ENCODE measurements around the gene TMEM139.
"Not testable (repeated sequence)": the region's sequence is repeated elsewhere in the genome, so short reads cannot be mapped to it uniquely, and the experiment has no call there.

The TMEM139 gene

DNA sequence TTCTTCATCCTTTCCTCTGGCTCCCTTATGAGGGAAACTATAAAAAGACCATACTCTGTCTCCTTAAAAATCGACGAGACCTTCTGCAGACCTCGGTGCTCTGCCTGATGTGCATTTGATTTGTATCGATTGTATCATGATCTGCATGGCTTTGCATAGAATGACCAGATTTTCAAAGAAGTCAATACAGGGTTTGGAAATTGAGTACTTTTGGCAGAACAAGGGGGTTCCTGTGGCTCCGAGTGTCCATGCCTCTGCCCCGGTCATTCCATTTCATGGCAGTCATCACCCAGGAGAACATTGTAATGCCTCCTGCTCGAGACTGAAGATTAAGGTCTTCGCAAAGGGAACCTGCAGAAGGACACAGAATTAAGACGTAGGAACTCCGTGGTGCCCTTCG, 4.1 kb downstream of the TMEM139 start:
- H3K9ac ChIP-seq (ENCODE audit: low read length in 2 of 2): peak overlapping the region; percentile 65 to 82
- peak overlapping the region; percentile 66 for H3K27ac ChIP-seq (ENCODE audit: low read length)
- H3K27me3 ChIP-seq (ENCODE audit: control insufficient read depth in 1 of 2, insufficient read depth in 2 of 2, low read length in 2 of 2): no peaks in the 10 kb centered on the region
- H3K36me3 ChIP-seq (ENCODE audit: control insufficient read depth in 2 of 2, insufficient read depth in 2 of 2, low read length in 2 of 2): peaks cover 11 to 16% of the 10 kb centered on the region in 2 donors
- H3K4me3 ChIP-seq (ENCODE audit: low read length in 2 of 2): peak overlapping the region; percentile 67 to 87
- H3K4me1 ChIP-seq (ENCODE audit: control insufficient read depth, insufficient read depth, low read length): peaks cover 24% of the 10 kb centered on the region
- no peaks in the 10 kb centered on the region for H3K9me3 ChIP-seq (ENCODE audit: control insufficient read depth in 2 of 2, low read length in 2 of 2)

DNA sequence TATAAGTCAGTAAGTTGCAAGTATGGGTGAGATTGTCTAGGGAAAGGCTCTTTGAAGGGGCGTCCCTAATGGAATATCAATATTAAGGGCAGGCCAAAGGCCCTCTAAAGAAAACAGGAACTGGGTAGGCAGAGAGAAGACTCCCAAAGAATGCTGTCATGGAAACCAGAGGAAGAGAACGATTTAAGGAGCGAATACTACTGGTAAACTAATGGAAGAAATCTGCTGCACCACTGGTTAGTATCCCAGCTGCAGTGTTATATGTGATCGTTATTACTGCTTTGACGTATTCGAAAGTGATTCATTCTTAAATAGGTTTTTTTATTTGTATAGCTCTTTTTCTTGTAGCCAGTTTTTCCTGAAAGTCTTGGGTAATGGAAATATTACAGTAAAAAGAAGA, 4.7 kb downstream of the TMEM139 start:
- peaks cover 22% of the 10 kb centered on the region for H3K4me1 ChIP-seq (ENCODE audit: control insufficient read depth, insufficient read depth, low read length)
- no peak overlapping the region for H3K9ac ChIP-seq (ENCODE audit: low read length in 2 of 2)
- no peaks in the 10 kb centered on the region for H3K9me3 ChIP-seq (ENCODE audit: control insufficient read depth in 2 of 2, low read length in 2 of 2)
- H3K27ac ChIP-seq (ENCODE audit: low read length): no peak overlapping the region
- H3K4me3 ChIP-seq (ENCODE audit: low read length in 2 of 2): peak overlapping the region; percentile 67 to 87
- H3K27me3 ChIP-seq (ENCODE audit: control insufficient read depth in 1 of 2, insufficient read depth in 2 of 2, low read length in 2 of 2): no peaks in the 10 kb centered on the region
- H3K36me3 ChIP-seq (ENCODE audit: control insufficient read depth in 2 of 2, insufficient read depth in 2 of 2, low read length in 2 of 2): peaks cover 17 to 22% of the 10 kb centered on the region in 2 donors

DNA sequence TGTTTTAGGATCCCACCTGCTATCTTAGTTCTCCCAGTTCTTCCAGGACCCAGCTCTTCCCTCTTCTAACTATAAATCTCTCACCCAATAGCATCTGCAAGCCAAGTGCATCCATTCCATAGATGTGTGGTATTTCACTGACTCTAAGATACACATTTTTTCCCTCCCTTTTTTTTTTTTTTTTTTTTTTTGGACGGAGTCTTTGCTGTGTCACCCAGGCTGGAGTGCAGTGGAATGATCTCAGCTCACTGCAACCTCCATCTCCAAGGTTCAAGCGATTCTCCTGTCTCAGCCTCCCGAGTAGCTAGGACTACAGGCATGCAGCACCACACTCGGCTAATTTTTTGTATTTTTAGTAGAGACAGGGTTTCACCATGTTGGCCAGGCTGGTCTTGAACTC, 5.1 kb downstream of the TMEM139 start:
- Histone ChIP-seq H3K4me1 (ENCODE audit: control insufficient read depth, insufficient read depth, low read length) (peaks cover 22% of the 10 kb centered on the region), H3K36me3 (ENCODE audit: control insufficient read depth in 2 of 2, insufficient read depth in 2 of 2, low read length in 2 of 2) (peaks cover 21 to 27% of the 10 kb centered on the region in 2 donors), H3K4me3 (ENCODE audit: low read length in 2 of 2) (peak overlapping the region; percentile 67 to 87)
- H3K9me3 ChIP-seq (ENCODE audit: control insufficient read depth in 2 of 2, low read length in 2 of 2); H3K9ac ChIP-seq (ENCODE audit: low read length in 2 of 2); H3K27me3 ChIP-seq (ENCODE audit: control insufficient read depth in 1 of 2, insufficient read depth in 2 of 2, low read length in 2 of 2); H3K27ac ChIP-seq (ENCODE audit: low read length): not testable (repeated sequence)

- no peak overlapping the region for H3K4me3 ChIP-seq (ENCODE audit: low read length in 2 of 2)
- H3K9ac ChIP-seq (ENCODE audit: low read length in 2 of 2): no peak overlapping the region
- no peaks in the 10 kb centered on the region for H3K27me3 ChIP-seq (ENCODE audit: control insufficient read depth in 1 of 2, insufficient read depth in 2 of 2, low read length in 2 of 2)
- no peaks in the 10 kb centered on the region for H3K9me3 ChIP-seq (ENCODE audit: control insufficient read depth in 2 of 2, low read length in 2 of 2)
- peaks cover 23 to 27% of the 10 kb centered on the region in 2 donors for H3K36me3 ChIP-seq (ENCODE audit: control insufficient read depth in 2 of 2, insufficient read depth in 2 of 2, low read length in 2 of 2)
- peaks cover 22% of the 10 kb centered on the region for H3K4me1 ChIP-seq (ENCODE audit: control insufficient read depth, insufficient read depth, low read length)
- H3K27ac ChIP-seq (ENCODE audit: low read length): no peak overlapping the region
These were observed 5.5 kb downstream of the TMEM139 start for GRCh38 chr7:143290293-143290692.

GRCh38 chr7:143292876-143293275, 8.1 kb downstream of the TMEM139 start:
- Histone ChIP-seq H3K9ac (ENCODE audit: low read length in 2 of 2) (no peak overlapping the region), H3K27ac (ENCODE audit: low read length) (no peak overlapping the region), H3K27me3 (ENCODE audit: control insufficient read depth in 1 of 2, insufficient read depth in 2 of 2, low read length in 2 of 2) (no peaks in the 10 kb centered on the region), H3K36me3 (ENCODE audit: control insufficient read depth in 2 of 2, insufficient read depth in 2 of 2, low read length in 2 of 2) (peaks cover 29 to 32% of the 10 kb centered on the region in 2 donors), H3K4me1 (ENCODE audit: control insufficient read depth, insufficient read depth, low read length) (peaks cover 15% of the 10 kb centered on the region), H3K4me3 (ENCODE audit: low read length in 2 of 2) (no peak overlapping the region), H3K9me3 (ENCODE audit: control insufficient read depth in 2 of 2, low read length in 2 of 2) (no peaks in the 10 kb centered on the region)

GRCh38 chr7:143295870-143296269, 11.1 kb downstream of the TMEM139 start:
- Histone ChIP-seq H3K27ac (ENCODE audit: low read length) (no peak overlapping the region), H3K36me3 (ENCODE audit: control insufficient read depth in 2 of 2, insufficient read depth in 2 of 2, low read length in 2 of 2) (peaks cover 49% of the 10 kb centered on the region in 2 donors), H3K27me3 (ENCODE audit: control insufficient read depth in 1 of 2, insufficient read depth in 2 of 2, low read length in 2 of 2) (no peaks in the 10 kb centered on the region), H3K4me3 (ENCODE audit: low read length in 2 of 2) (no peak overlapping the region), H3K4me1 (ENCODE audit: control insufficient read depth, insufficient read depth, low read length) (no peaks in the 10 kb centered on the region), H3K9me3 (ENCODE audit: control insufficient read depth in 2 of 2, low read length in 2 of 2) (no peaks in the 10 kb centered on the region), H3K9ac (ENCODE audit: low read length in 2 of 2) (no peak overlapping the region)

GRCh38 chr7:143296686-143297085, 11.9 kb downstream of the TMEM139 start:
- Histone ChIP-seq H3K4me3 (ENCODE audit: low read length in 2 of 2) (no peak overlapping the region), H3K9ac (ENCODE audit: low read length in 2 of 2) (no peak overlapping the region), H3K4me1 (ENCODE audit: control insufficient read depth, insufficient read depth, low read length) (no peaks in the 10 kb centered on the region), H3K27me3 (ENCODE audit: control insufficient read depth in 1 of 2, insufficient read depth in 2 of 2, low read length in 2 of 2) (no peaks in the 10 kb centered on the region), H3K36me3 (ENCODE audit: control insufficient read depth in 2 of 2, insufficient read depth in 2 of 2, low read length in 2 of 2) (peaks cover 52 to 56% of the 10 kb centered on the region in 2 donors), H3K9me3 (ENCODE audit: control insufficient read depth in 2 of 2, low read length in 2 of 2) (no peaks in the 10 kb centered on the region), H3K27ac (ENCODE audit: low read length) (no peak overlapping the region)

DNA sequence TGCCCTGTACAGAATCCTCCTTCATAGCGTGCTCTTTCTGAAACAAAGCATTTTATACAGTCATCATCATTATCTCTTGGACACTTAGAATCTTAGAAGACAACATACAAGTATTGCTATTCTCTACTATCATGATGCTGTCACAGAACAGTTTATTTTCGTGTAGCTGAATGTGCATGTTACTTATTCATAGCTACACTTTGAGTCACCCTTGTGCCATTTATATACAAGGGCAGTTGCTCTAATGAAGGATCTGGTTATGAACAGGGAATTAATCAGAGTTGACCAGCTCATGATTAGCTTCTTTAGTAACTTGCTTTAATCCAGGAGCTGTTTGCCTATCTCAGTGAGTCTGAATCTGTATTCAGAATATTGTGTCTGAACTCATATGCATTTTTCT, 14.6 kb downstream of the TMEM139 start:
- Histone ChIP-seq H3K27ac (ENCODE audit: low read length) (no peak overlapping the region), H3K36me3 (ENCODE audit: control insufficient read depth in 2 of 2, insufficient read depth in 2 of 2, low read length in 2 of 2) (peaks cover 50 to 57% of the 10 kb centered on the region in 2 donors)

DNA sequence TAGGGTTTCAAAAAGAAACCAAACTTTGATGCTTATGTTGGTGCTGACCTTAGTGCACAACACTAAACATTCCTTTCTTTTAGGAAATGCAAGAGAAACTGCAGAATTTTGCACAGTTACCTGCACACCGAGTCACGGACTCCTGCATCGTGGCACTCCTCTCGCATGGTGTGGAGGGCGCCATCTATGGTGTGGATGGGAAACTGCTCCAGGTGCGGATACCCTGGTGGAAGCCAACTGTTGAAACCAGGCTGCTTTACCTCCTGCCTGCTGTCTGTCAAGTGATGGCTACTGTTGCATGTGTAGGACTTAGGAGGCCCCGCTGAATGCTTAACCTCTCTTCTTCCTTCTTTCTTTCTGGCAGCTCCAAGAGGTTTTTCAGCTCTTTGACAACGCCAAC, 15.1 kb downstream of the TMEM139 start:
- Histone ChIP-seq H3K9ac (ENCODE audit: low read length in 2 of 2) (no peak overlapping the region), H3K9me3 (ENCODE audit: control insufficient read depth in 2 of 2, low read length in 2 of 2) (no peaks in the 10 kb centered on the region), H3K4me1 (ENCODE audit: control insufficient read depth, insufficient read depth, low read length) (no peaks in the 10 kb centered on the region), H3K36me3 (ENCODE audit: control insufficient read depth in 2 of 2, insufficient read depth in 2 of 2, low read length in 2 of 2) (peaks cover 50 to 57% of the 10 kb centered on the region in 2 donors), H3K27me3 (ENCODE audit: control insufficient read depth in 1 of 2, insufficient read depth in 2 of 2, low read length in 2 of 2) (no peaks in the 10 kb centered on the region), H3K27ac (ENCODE audit: low read length) (no peak overlapping the region), H3K4me3 (ENCODE audit: low read length in 2 of 2) (no peak overlapping the region)

More for the DNA sequence above, 14.6 kb downstream of the TMEM139 start:
- Histone ChIP-seq H3K27me3 (ENCODE audit: control insufficient read depth in 1 of 2, insufficient read depth in 2 of 2, low read length in 2 of 2) (no peaks in the 10 kb centered on the region), H3K4me3 (ENCODE audit: low read length in 2 of 2) (no peak overlapping the region), H3K9me3 (ENCODE audit: control insufficient read depth in 2 of 2, low read length in 2 of 2) (no peaks in the 10 kb centered on the region), H3K4me1 (ENCODE audit: control insufficient read depth, insufficient read depth, low read length) (no peaks in the 10 kb centered on the region), H3K9ac (ENCODE audit: low read length in 2 of 2) (no peak overlapping the region)

- no peak overlapping the region for H3K9ac ChIP-seq (ENCODE audit: low read length in 2 of 2)
- no peaks in the 10 kb centered on the region for H3K4me1 ChIP-seq (ENCODE audit: control insufficient read depth, insufficient read depth, low read length)
- no peaks in the 10 kb centered on the region for H3K27me3 ChIP-seq (ENCODE audit: control insufficient read depth in 1 of 2, insufficient read depth in 2 of 2, low read length in 2 of 2)
- no peak overlapping the region for H3K4me3 ChIP-seq (ENCODE audit: low read length in 2 of 2)
- H3K27ac ChIP-seq (ENCODE audit: low read length): no peak overlapping the region
- peaks cover 54 to 59% of the 10 kb centered on the region in 2 donors for H3K36me3 ChIP-seq (ENCODE audit: control insufficient read depth in 2 of 2, insufficient read depth in 2 of 2, low read length in 2 of 2)
- no peaks in the 10 kb centered on the region for H3K9me3 ChIP-seq (ENCODE audit: control insufficient read depth in 2 of 2, low read length in 2 of 2)
These were observed 16.5 kb downstream of the TMEM139 start for GRCh38 chr7:143300959-143301935.

GRCh38 chr7:143303733-143304132, 19.0 kb downstream of the TMEM139 start:
- Histone ChIP-seq H3K27ac (ENCODE audit: low read length) (no peak overlapping the region), H3K9ac (ENCODE audit: low read length in 2 of 2) (no peak overlapping the region), H3K36me3 (ENCODE audit: control insufficient read depth in 2 of 2, insufficient read depth in 2 of 2, low read length in 2 of 2) (peaks cover 59 to 64% of the 10 kb centered on the region in 2 donors), H3K9me3 (ENCODE audit: control insufficient read depth in 2 of 2, low read length in 2 of 2) (no peaks in the 10 kb centered on the region), H3K4me3 (ENCODE audit: low read length in 2 of 2) (no peak overlapping the region), H3K4me1 (ENCODE audit: control insufficient read depth, insufficient read depth, low read length) (no peaks in the 10 kb centered on the region), H3K27me3 (ENCODE audit: control insufficient read depth in 1 of 2, insufficient read depth in 2 of 2, low read length in 2 of 2) (no peaks in the 10 kb centered on the region)
